ENCODE data around the gene DIABLO.
"Not testable (repeated sequence)": the region's sequence is repeated elsewhere in the genome, so short reads cannot be mapped to it uniquely, and the experiment has no call there.

The DIABLO gene

GRCh38 chr12:122187466-122187865, 38.4 kb downstream of the DIABLO start:
- no peak for DNase-seq

- DNase-seq: no peak
These were observed 40.3 kb downstream of the DIABLO start for GRCh38 chr12:122185494-122186082.

- DNase-seq: no peak
These were observed 40.8 kb downstream of the DIABLO start for GRCh38 chr12:122185079-122185478.

GRCh38 chr12:122184517-122184916, 41.3 kb downstream of the DIABLO start:
- no peak for DNase-seq

- no peak for DNase-seq
These were observed 42.3 kb downstream of the DIABLO start for GRCh38 chr12:122183588-122183940.

- peak; percentile 80 for DNase-seq
These were observed 42.8 kb downstream of the DIABLO start, which contains the start of gene LRRC43 for GRCh38 chr12:122182887-122183587. TSS of gene LRRC43 (plus strand) at chr12:122183123. CDS start at chr12:122183145, 22 bp downstream.

- not testable (repeated sequence) for DNase-seq
These were observed 49.4 kb downstream of the DIABLO start for GRCh38 chr12:122176473-122176872.

- DNase-seq: no peak
These were observed 51.6 kb downstream of the DIABLO start, which contains the start of gene IL31 for GRCh38 chr12:122174155-122174845. TSS of gene IL31 (minus strand) at chr12:122174221. CDS start at chr12:122174172, 49 bp downstream.

GRCh38 chr12:122172262-122172939, 53.5 kb downstream of the DIABLO start:
- no peak for DNase-seq

GRCh38 chr12:122171399-122171798, 54.5 kb downstream of the DIABLO start:
- no peak for DNase-seq

GRCh38 chr12:122168492-122168891, 57.4 kb downstream of the DIABLO start:
- no peak for DNase-seq

GRCh38 chr12:122167356-122167925, 58.4 kb downstream of the DIABLO start:
- no peak for DNase-seq

GRCh38 chr12:122166422-122167349, 59.2 kb downstream of the DIABLO start:
- DNase-seq: no peak

GRCh38 chr12:122162976-122163375, 62.9 kb downstream of the DIABLO start:
- no peak for DNase-seq

GRCh38 chr12:122161682-122162081, 64.2 kb downstream of the DIABLO start:
- no peak for DNase-seq

GRCh38 chr12:122160761-122161160, 65.1 kb downstream of the DIABLO start:
- no peak for DNase-seq

GRCh38 chr12:122159882-122160281, 66.0 kb downstream of the DIABLO start:
- no peak for DNase-seq

GRCh38 chr12:122158700-122159285, 67.1 kb downstream of the DIABLO start:
- DNase-seq: no peak

Measured in NCI-H1436 (cell line).